DND-41 (cell line): ENCODE results near the gene FKBP3.

ENCODE experiments used
- CTCF ChIP-seq: IDR thresholded peaks from 2 replicates; pipeline ENCODE4 v1.5.1; 2012; ENCODE audit warnings: borderline replicate concordance, low read length, moderate library complexity, mild to moderate bottlenecking; ENCODE audit not compliant: poor library complexity, severe bottlenecking; ENCODE audit errors: extremely low read depth
- EZH2 ChIP-seq: IDR thresholded peaks from 3 replicates; pipeline ENCODE4 v1.6.1; 2012; ENCODE audit warnings: borderline replicate concordance, low read depth, mild to moderate bottlenecking, moderate library complexity, low read length, inconsistent platforms; ENCODE audit not compliant: severe bottlenecking

GRCh38 chr14:45145214-45145613 lies 10.9 kb upstream of the FKBP3 start:
- no peak for TF ChIP-seq CTCF
- TF ChIP-seq EZH2: no peak
